Ishikawa (cell line): ENCODE data around the gene RYR2.

Experiments
- CREB1 ChIP-seq: IDR thresholded peaks from 2 replicates; pipeline ENCODE4 v1.6.1; 2012; ENCODE audit warnings: low read depth
- EP300 ChIP-seq: IDR thresholded peaks from 2 replicates; pipeline ENCODE4 v1.6.1; 2012; ENCODE audit warnings: borderline replicate concordance
- FOXM1 ChIP-seq: IDR thresholded peaks from 2 replicates; pipeline ENCODE4 v1.6.1; 2012; ENCODE audit warnings: low read depth, borderline replicate concordance
- NFIC ChIP-seq: IDR thresholded peaks from 2 replicates; pipeline ENCODE4 v1.6.1; 2012
- RAD21 ChIP-seq: IDR thresholded peaks from 2 replicates; pipeline ENCODE4 v1.6.1; 2012; ENCODE audit warnings: low read depth
- TAF1 ChIP-seq: IDR thresholded peaks from 2 replicates; pipeline ENCODE4 v1.6.1; 2012; ENCODE audit warnings: low read depth, mild to moderate bottlenecking
- YY1 ChIP-seq: IDR thresholded peaks from 2 replicates; pipeline ENCODE4 v1.6.1; 2012; ENCODE audit warnings: low read depth
- TF ChIP-seq, protein P1 (sequence below): IDR thresholded peaks from 2 replicates; pipeline ENCODE4 v1.6.1; 2012
- TF ChIP-seq, protein P2 (sequence below): IDR thresholded peaks from 2 replicates; pipeline ENCODE4 v1.6.1; 2012
- TF ChIP-seq, protein P3 (sequence below): IDR thresholded peaks from 2 replicates; pipeline ENCODE4 v1.6.1; 2012; ENCODE audit warnings: low read depth, mild to moderate bottlenecking

DNA sequence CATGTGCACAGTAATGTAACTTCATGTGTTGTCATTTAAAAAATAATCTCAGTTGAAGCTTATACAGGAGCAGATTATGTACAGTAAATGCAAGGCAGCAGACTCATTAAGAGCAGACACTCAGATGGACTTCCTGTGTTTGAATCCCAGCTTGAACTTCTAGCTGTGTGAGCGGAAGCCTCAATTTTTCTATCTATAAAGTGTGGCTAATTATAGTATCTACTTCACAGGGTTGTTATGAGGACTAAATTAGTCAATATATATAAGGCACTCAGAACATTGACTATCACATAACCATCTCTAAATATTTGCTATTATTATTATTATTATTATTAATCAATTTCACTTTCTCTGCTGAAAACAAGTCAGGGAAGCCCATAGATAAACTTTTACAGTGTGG lies 707.1 kb downstream of the RYR2 start:
- TF ChIP-seq TAF1 = no peak
- TF ChIP-seq, protein P1, sequence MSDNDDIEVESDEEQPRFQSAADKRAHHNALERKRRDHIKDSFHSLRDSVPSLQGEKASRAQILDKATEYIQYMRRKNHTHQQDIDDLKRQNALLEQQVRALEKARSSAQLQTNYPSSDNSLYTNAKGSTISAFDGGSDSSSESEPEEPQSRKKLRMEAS = no peak
- no peak for TF ChIP-seq RAD21
- TF ChIP-seq FOXM1 = no peak
- no peak for TF ChIP-seq EP300
- TF ChIP-seq, protein P2, sequence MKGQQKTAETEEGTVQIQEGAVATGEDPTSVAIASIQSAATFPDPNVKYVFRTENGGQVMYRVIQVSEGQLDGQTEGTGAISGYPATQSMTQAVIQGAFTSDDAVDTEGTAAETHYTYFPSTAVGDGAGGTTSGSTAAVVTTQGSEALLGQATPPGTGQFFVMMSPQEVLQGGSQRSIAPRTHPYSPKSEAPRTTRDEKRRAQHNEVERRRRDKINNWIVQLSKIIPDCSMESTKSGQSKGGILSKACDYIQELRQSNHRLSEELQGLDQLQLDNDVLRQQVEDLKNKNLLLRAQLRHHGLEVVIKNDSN = no peak
- TF ChIP-seq, protein P3, sequence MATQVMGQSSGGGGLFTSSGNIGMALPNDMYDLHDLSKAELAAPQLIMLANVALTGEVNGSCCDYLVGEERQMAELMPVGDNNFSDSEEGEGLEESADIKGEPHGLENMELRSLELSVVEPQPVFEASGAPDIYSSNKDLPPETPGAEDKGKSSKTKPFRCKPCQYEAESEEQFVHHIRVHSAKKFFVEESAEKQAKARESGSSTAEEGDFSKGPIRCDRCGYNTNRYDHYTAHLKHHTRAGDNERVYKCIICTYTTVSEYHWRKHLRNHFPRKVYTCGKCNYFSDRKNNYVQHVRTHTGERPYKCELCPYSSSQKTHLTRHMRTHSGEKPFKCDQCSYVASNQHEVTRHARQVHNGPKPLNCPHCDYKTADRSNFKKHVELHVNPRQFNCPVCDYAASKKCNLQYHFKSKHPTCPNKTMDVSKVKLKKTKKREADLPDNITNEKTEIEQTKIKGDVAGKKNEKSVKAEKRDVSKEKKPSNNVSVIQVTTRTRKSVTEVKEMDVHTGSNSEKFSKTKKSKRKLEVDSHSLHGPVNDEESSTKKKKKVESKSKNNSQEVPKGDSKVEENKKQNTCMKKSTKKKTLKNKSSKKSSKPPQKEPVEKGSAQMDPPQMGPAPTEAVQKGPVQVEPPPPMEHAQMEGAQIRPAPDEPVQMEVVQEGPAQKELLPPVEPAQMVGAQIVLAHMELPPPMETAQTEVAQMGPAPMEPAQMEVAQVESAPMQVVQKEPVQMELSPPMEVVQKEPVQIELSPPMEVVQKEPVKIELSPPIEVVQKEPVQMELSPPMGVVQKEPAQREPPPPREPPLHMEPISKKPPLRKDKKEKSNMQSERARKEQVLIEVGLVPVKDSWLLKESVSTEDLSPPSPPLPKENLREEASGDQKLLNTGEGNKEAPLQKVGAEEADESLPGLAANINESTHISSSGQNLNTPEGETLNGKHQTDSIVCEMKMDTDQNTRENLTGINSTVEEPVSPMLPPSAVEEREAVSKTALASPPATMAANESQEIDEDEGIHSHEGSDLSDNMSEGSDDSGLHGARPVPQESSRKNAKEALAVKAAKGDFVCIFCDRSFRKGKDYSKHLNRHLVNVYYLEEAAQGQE = no peak
- TF ChIP-seq CREB1 = no peak
- no peak for TF ChIP-seq NFIC
- no peak for TF ChIP-seq YY1
